Karpas-422 (cell line): ENCODE data around the gene SLCO1A2. TPM values are rescaled to one million over a fixed set of nuclear protein-coding genes. Genes with fewer than 3 reads are reported as not detected.
A peak's percentile ranks its signal among the peaks of the same experiment; 100 is the strongest.

Source experiments
- DNase-seq: peaks from one replicate; pipeline ENCODE4 v3.0.0-alpha.2; 2015
- H2AFZ ChIP-seq: fragments of 200-600 bp; sonication (generic); 2 replicates; pipeline ENCODE4 v1.6.1; 2014; ENCODE audit warnings: antibody characterized with exemption, low read length, mixed read lengths
- H3K27ac ChIP-seq: fragments of 200-600 bp; sonication (generic); 2 replicates; pipeline ENCODE4 v1.5.1; 2014; ENCODE audit warnings: mild to moderate bottlenecking, low read length, moderate library complexity
- H3K27me3 ChIP-seq: fragments of 200-600 bp; sonication (generic); 2 replicates; pipeline ENCODE4 v1.6.1; 2014; ENCODE audit warnings: low read length, mixed read lengths
- H3K36me3 ChIP-seq: fragments of 200-600 bp; sonication (generic); 2 replicates; pipeline ENCODE4 v1.6.1; 2014; ENCODE audit warnings: low read length, mixed read lengths; ENCODE audit not compliant: insufficient read depth
- H3K4me1 ChIP-seq: fragments of 200-600 bp; sonication (generic); 2 replicates; pipeline ENCODE4 v1.6.1; 2014; ENCODE audit warnings: mild to moderate bottlenecking, low read length, mixed read lengths
- H3K4me2 ChIP-seq: fragments of 200-600 bp; sonication (generic); 2 replicates; pipeline ENCODE4 v1.6.1; 2014; ENCODE audit warnings: low read length, low read depth, mild to moderate bottlenecking; ENCODE audit not compliant: poor library complexity, severe bottlenecking
- H3K4me3 ChIP-seq: fragments of 200-600 bp; sonication (generic); 2 replicates; pipeline ENCODE4 v1.5.1; 2014; ENCODE audit warnings: mild to moderate bottlenecking, antibody characterized with exemption, low read length, mixed read lengths
- H3K79me2 ChIP-seq: fragments of 200-600 bp; sonication (generic); 2 replicates; pipeline ENCODE4 v1.6.1; 2014; ENCODE audit warnings: mild to moderate bottlenecking, low read length, mixed read lengths
- H3K9ac ChIP-seq: fragments of 200-600 bp; sonication (generic); 2 replicates; pipeline ENCODE4 v1.6.0; 2014; ENCODE audit warnings: low read length
- H3K9me2 ChIP-seq: fragments of 200-600 bp; sonication (generic), shearing (Covaris generic); replicated peaks from 2 replicates; pipeline ENCODE4 v1.6.0; 2014; ENCODE audit warnings: mild to moderate bottlenecking, low read length, moderate library complexity; ENCODE audit not compliant: insufficient read depth
- H3K9me3 ChIP-seq: fragments of 300-700, 200-600 bp; sonication (generic); 2 replicates; pipeline ENCODE4 v1.6.1; 2014; ENCODE audit warnings: low read length, mixed read lengths
- H4K20me1 ChIP-seq: fragments of 200-600 bp; sonication (generic); 2 replicates; pipeline ENCODE4 v1.6.1; 2014; ENCODE audit warnings: mild to moderate bottlenecking, antibody characterized with exemption, low read length, low read depth; ENCODE audit not compliant: insufficient read depth
- total RNA-seq: library from RNA; depleted of rRNA; stranded (reverse); fragments of >200 nt; shearing (Covaris generic); gene quantifications from 2 replicates; pipeline ENCODE4 v1.2.3, GENCODE V29; 2014; ENCODE audit warnings: low replicate concordance

The SLCO1A2 gene
- total RNA-seq, 1 experiment from 2014 or later, result not detected

GRCh38 chr12:21308785-21309184 is 25.9 kb downstream of the SLCO1A2 start:
- no peaks in the 10 kb centered on the region for H4K20me1 ChIP-seq
- no peaks in the 10 kb centered on the region for H3K4me1 ChIP-seq
- H3K79me2 ChIP-seq, result no peaks in the 10 kb centered on the region
- no peak overlapping the region for H3K4me2 ChIP-seq
- H3K27me3 ChIP-seq, result no peaks in the 10 kb centered on the region
- no peak overlapping the region for H3K27ac ChIP-seq
- no peaks in the 10 kb centered on the region for H3K9me2 ChIP-seq
- H3K4me3 ChIP-seq, result no peak overlapping the region
- no peaks in the 10 kb centered on the region for H3K36me3 ChIP-seq
- no peaks in the 10 kb centered on the region for H3K9me3 ChIP-seq
- no peak overlapping the region for H2AFZ ChIP-seq
- DNase-seq, result no peak
- no peak overlapping the region for H3K9ac ChIP-seq

GRCh38 chr12:21305661-21306060 is 29.1 kb downstream of the SLCO1A2 start:
- Histone ChIP-seq H3K9me3 (no peaks in the 10 kb centered on the region), H3K4me3 (no peak overlapping the region), H3K27ac (no peak overlapping the region), H3K9me2 (no peaks in the 10 kb centered on the region), H3K4me1 (no peaks in the 10 kb centered on the region), H3K9ac (no peak overlapping the region), H3K36me3 (no peaks in the 10 kb centered on the region), H3K4me2 (no peak overlapping the region), H4K20me1 (no peaks in the 10 kb centered on the region), H3K27me3 (no peaks in the 10 kb centered on the region), H2AFZ (no peak overlapping the region), H3K79me2 (no peaks in the 10 kb centered on the region)
- no peak for DNase-seq

GRCh38 chr12:21300632-21301031 is 34.1 kb downstream of the SLCO1A2 start:
- Histone ChIP-seq H3K79me2 (no peaks in the 10 kb centered on the region), H3K36me3 (no peaks in the 10 kb centered on the region), H3K27me3 (no peaks in the 10 kb centered on the region), H3K4me2 (no peak overlapping the region), H3K9ac (no peak overlapping the region), H3K4me3 (no peak overlapping the region), H3K4me1 (no peaks in the 10 kb centered on the region), H3K9me2 (no peaks in the 10 kb centered on the region), H3K27ac (no peak overlapping the region), H3K9me3 (no peaks in the 10 kb centered on the region), H4K20me1 (no peaks in the 10 kb centered on the region), H2AFZ (no peak overlapping the region)
- DNase-seq, result no peak

GRCh38 chr12:21296751-21297406 is 37.8 kb downstream of the SLCO1A2 start:
- Histone ChIP-seq H3K4me2 (no peak overlapping the region), H3K4me1 (no peaks in the 10 kb centered on the region), H3K27me3 (0 out of 2 replicates have a peak, but pooled peaks cover 3% of the 10 kb centered on the region), H3K79me2 (no peaks in the 10 kb centered on the region), H3K36me3 (no peaks in the 10 kb centered on the region), H3K9me2 (no peaks in the 10 kb centered on the region), H3K4me3 (no peak overlapping the region), H3K27ac (no peak overlapping the region), H3K9ac (no peak overlapping the region), H4K20me1 (no peaks in the 10 kb centered on the region), H2AFZ (no peak overlapping the region), H3K9me3 (no peaks in the 10 kb centered on the region)
- peak; percentile 54 for DNase-seq

- no peak overlapping the region for H3K4me3 ChIP-seq
- no peaks in the 10 kb centered on the region for H3K9me3 ChIP-seq
- no peak overlapping the region for H2AFZ ChIP-seq
- H3K79me2 ChIP-seq, result no peaks in the 10 kb centered on the region
- H4K20me1 ChIP-seq, result no peaks in the 10 kb centered on the region
- H3K27me3 ChIP-seq, result 0 out of 2 replicates have a peak, but pooled peaks cover 3% of the 10 kb centered on the region
- no peaks in the 10 kb centered on the region for H3K36me3 ChIP-seq
- H3K27ac ChIP-seq, result no peak overlapping the region
- no peak overlapping the region for H3K9ac ChIP-seq
- no peak for DNase-seq
- no peak overlapping the region for H3K4me2 ChIP-seq
- H3K9me2 ChIP-seq, result no peaks in the 10 kb centered on the region
- H3K4me1 ChIP-seq, result no peaks in the 10 kb centered on the region
Observed at GRCh38 chr12:21296348-21296747, 38.4 kb downstream of the SLCO1A2 start.

- no peak overlapping the region for H3K27ac ChIP-seq
- no peak overlapping the region for H3K4me3 ChIP-seq
- H3K9me2 ChIP-seq, result no peaks in the 10 kb centered on the region
- no peak overlapping the region for H2AFZ ChIP-seq
- no peaks in the 10 kb centered on the region for H4K20me1 ChIP-seq
- no peaks in the 10 kb centered on the region for H3K36me3 ChIP-seq
- no peak overlapping the region for H3K9ac ChIP-seq
- H3K27me3 ChIP-seq, result 0 out of 2 replicates have a peak, but pooled peaks cover 3% of the 10 kb centered on the region
- no peaks in the 10 kb centered on the region for H3K4me1 ChIP-seq
- H3K79me2 ChIP-seq, result no peaks in the 10 kb centered on the region
- H3K9me3 ChIP-seq, result no peaks in the 10 kb centered on the region
- H3K4me2 ChIP-seq, result no peak overlapping the region
- no peak for DNase-seq
Observed at GRCh38 chr12:21294176-21294575, 40.5 kb downstream of the SLCO1A2 start.

GRCh38 chr12:21292111-21292510 is 42.6 kb downstream of the SLCO1A2 start:
- DNase-seq, result no peak
- no peak overlapping the region for H3K9ac ChIP-seq
- H3K27ac ChIP-seq, result no peak overlapping the region
- no peaks in the 10 kb centered on the region for H3K9me2 ChIP-seq
- no peaks in the 10 kb centered on the region for H3K9me3 ChIP-seq
- H4K20me1 ChIP-seq, result no peaks in the 10 kb centered on the region
- H3K36me3 ChIP-seq, result no peaks in the 10 kb centered on the region
- H3K4me2 ChIP-seq, result no peak overlapping the region
- H2AFZ ChIP-seq, result no peak overlapping the region
- H3K79me2 ChIP-seq, result no peaks in the 10 kb centered on the region
- no peaks in the 10 kb centered on the region for H3K4me1 ChIP-seq
- 0 out of 2 replicates have a peak, but pooled peaks cover 3% of the 10 kb centered on the region for H3K27me3 ChIP-seq
- H3K4me3 ChIP-seq, result no peak overlapping the region

- H3K4me1 ChIP-seq, result no peaks in the 10 kb centered on the region
- H4K20me1 ChIP-seq, result no peaks in the 10 kb centered on the region
- H3K9me2 ChIP-seq, result no peaks in the 10 kb centered on the region
- H3K9ac ChIP-seq, result no peak overlapping the region
- no peak for DNase-seq
- no peaks in the 10 kb centered on the region for H3K36me3 ChIP-seq
- 0 out of 2 replicates have a peak, but pooled peaks cover 3% of the 10 kb centered on the region for H3K27me3 ChIP-seq
- no peak overlapping the region for H3K27ac ChIP-seq
- H3K79me2 ChIP-seq, result no peaks in the 10 kb centered on the region
- no peak overlapping the region for H2AFZ ChIP-seq
- H3K4me2 ChIP-seq, result no peak overlapping the region
- H3K4me3 ChIP-seq, result no peak overlapping the region
- no peaks in the 10 kb centered on the region for H3K9me3 ChIP-seq
Observed at GRCh38 chr12:21289698-21290097, 45.0 kb downstream of the SLCO1A2 start.
